Measurements from ENCODE around the gene TBX10.

DNA sequence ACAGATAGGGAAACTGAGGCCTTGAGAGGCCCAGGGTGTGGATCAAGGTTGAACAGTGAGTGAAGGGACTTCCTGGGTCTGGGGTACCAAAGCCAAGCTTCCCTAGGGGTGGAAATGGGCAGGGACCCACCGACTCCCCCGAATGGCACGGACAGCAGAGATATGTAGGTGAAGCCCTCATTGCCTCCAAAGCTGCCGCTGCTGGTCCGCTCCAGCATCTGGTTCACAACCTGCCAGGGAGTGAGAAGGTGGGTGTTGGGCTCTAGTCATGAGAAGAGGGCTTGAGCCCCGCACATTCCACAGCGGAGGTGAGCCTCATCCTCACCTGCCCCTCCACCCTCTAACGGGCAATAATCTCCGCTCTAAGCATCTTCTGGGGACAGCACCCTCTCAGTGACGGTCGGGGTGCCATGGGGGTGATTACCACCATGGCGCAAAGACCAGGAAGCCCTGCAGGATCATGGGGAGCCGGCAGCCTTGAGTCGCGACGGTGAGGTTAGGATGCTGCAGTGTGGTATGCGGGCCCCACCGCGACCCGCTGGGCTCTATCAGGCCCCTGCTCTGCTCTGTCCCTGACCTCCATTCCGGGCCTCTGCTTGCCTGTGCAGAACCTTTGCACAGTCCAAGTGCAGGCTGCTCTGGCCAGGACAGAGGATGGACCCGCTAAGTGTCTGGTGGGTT lies 24.1 kb upstream of the TBX10 start:
- TF ChIP-seq, protein P1, sequence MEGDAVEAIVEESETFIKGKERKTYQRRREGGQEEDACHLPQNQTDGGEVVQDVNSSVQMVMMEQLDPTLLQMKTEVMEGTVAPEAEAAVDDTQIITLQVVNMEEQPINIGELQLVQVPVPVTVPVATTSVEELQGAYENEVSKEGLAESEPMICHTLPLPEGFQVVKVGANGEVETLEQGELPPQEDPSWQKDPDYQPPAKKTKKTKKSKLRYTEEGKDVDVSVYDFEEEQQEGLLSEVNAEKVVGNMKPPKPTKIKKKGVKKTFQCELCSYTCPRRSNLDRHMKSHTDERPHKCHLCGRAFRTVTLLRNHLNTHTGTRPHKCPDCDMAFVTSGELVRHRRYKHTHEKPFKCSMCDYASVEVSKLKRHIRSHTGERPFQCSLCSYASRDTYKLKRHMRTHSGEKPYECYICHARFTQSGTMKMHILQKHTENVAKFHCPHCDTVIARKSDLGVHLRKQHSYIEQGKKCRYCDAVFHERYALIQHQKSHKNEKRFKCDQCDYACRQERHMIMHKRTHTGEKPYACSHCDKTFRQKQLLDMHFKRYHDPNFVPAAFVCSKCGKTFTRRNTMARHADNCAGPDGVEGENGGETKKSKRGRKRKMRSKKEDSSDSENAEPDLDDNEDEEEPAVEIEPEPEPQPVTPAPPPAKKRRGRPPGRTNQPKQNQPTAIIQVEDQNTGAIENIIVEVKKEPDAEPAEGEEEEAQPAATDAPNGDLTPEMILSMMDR (conservative IDR thresholded peaks at IDR 0.05; ENCODE audit: low read length) = no peak
- no peak for TF ChIP-seq EZH2phosphoT487 (IDR thresholded peaks at IDR 0.05; ENCODE audit: borderline replicate concordance, low read depth, low read length)

Measured in OCI-LY7 (cell line).